ENCODE data around the gene ATP6V0E2. TPM values are rescaled to one million over a fixed set of nuclear protein-coding genes. Genes with fewer than 3 reads are reported as not detected.
"Not testable (repeated sequence)": the region's sequence is repeated elsewhere in the genome, so short reads cannot be mapped to it uniquely, and the experiment has no call there.

Gene ATP6V0E2
- polyA plus RNA-seq, 5 donors, result 11.0 to 19.8 (median 16.0) TPM

- DNase-seq, result not testable (repeated sequence)
Measured at GRCh38 chr7:149912126-149912525, 38.4 kb downstream of the ATP6V0E2 start.

DNA sequence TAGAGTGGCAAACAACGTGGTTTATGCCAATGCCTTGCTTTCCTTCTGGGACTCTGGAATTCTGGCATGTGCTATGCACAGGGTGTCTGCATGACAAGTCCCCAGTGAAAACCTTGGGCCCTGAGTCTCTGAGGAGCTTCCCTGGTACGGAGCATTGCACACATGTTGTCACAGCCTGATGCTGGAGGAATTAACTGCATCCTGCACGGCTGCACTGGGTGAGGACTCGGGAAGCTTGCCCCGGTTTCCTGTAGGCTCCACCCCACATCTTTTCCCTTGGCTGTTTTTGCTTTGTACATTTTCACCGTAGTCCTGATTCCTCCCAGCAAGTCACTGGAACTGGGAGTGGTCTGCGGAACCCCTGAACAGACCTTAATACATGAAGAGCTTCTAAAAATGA, 52.6 kb downstream of the ATP6V0E2 start:
- DNase-seq, result not testable (repeated sequence)

Other genes with a start within 250 kb of the ATP6V0E2 start
- 10 to 100 TPM; 17.8 to 38.1 (median 29.0) TPM for gene ZNF467, start 100.4 kb upstream of the ATP6V0E2 start, polyA plus RNA-seq (ENCODE audit: insufficient read depth in 1 of 5, insufficient read length in 5 of 5, low replicate concordance in 1 of 5)
- gene ZNF862, start 35.6 kb upstream of the ATP6V0E2 start, polyA plus RNA-seq (ENCODE audit: insufficient read depth in 1 of 5, insufficient read length in 5 of 5, low replicate concordance in 1 of 5), result 10 to 100 TPM; 19.8 to 26.5 (median 25.3) TPM